Right lobe of liver (tissue), 6 donors: ENCODE data around the gene DPP6. TPM values are rescaled to one million over a fixed set of nuclear protein-coding genes. Genes with fewer than 3 reads are reported as not detected.

Experiments used
- ATAC-seq, 4 donors: fragments of 200-7000 bp; cut with Tn5 transposase; one replicate each; pipeline ENCODE4 v1.9.1; 2020; ENCODE audit warnings: mild to moderate bottlenecking in 4 of 4, moderate library complexity in 4 of 4
- DNase-seq, 3 donors: peaks; one replicate each; pipeline ENCODE4 v3.0.0-alpha.2; 2020
- H3K27ac ChIP-seq, 3 donors: fragments of 200-600 bp; one replicate each; pipeline ENCODE4 v1.8.0; 2022
- H3K27me3 ChIP-seq, 2 donors: fragments of 200-600 bp; one replicate each; pipeline ENCODE4 v1.8.0; 2022
- H3K36me3 ChIP-seq, 4 donors: fragments of 200-600 bp; sonication (generic) in 1 of 4; one replicate each; pipeline versions ENCODE4 v1.5.1 to v1.8.0; 2017 to 2022; ENCODE audit warnings: control low read depth in 1 of 4
- H3K4me1 ChIP-seq, 4 donors: fragments of 200-600 bp; sonication (generic) in 1 of 4; one replicate each; pipeline versions ENCODE4 v1.5.1 to v1.8.0; 2017 to 2022; ENCODE audit warnings: control low read depth in 1 of 4
- H3K4me3 ChIP-seq, 3 donors: fragments of 200-600 bp; one replicate each; pipeline ENCODE4 v1.8.0; 2022
- H3K9me3 ChIP-seq, 4 donors: fragments of 200-600 bp; sonication (generic) in 1 of 4; one replicate each; pipeline versions ENCODE4 v1.5.1 to v1.8.0; 2017 to 2022; ENCODE audit warnings: control low read depth in 1 of 4
- POLR2A ChIP-seq: fragments of 450-650 bp; IDR thresholded peaks from one replicate; pipeline ENCODE4 v1.6.1; 2017; ENCODE audit warnings: antibody characterized with exemption, mild to moderate bottlenecking
- WGBS: methylation state at CpG from one replicate; pipeline ENCODE4 v1.1.6; 2018; ENCODE audit warnings: low coverage, low lambda C conversion rate; ENCODE audit not compliant: insufficient coverage; ENCODE audit errors: missing lambda C conversion rate; 5-methylcytosine and 5-hydroxymethylcytosine counted together
- intact Hi-C, 2 donors: fragments of 100-400 bp; cut with DNase I; formaldehyde crosslinking; loops; one replicate each; pipeline versions ENCODE4 v1.11.2 to v1.14.1; 2022
- total RNA-seq, 6 experiments: library from RNA; depleted of rRNA in 2 of 6; stranded (reverse); fragments of >200 nt in 2 of 6; fragmentation: NEBNext Ultra II Directional in 3 of 6; extraction: Animal tissue kit (Norgen Biotek cat#: 25700) in 3 of 6; gene quantifications; one replicate each; pipeline versions ENCODE4 v1.1.0 to v1.2.4, GENCODE V29; 2016 to 2023
- TF ChIP-seq, protein P1 (sequence below), 4 donors: fragments of 200-600 bp in 3 of 4; fragments of 450-650 bp in 1 of 4; IDR thresholded peaks; one replicate each; pipeline versions ENCODE4 v1.5.1 to v1.8.0; 2016 to 2022; ENCODE audit warnings: antibody characterized with exemption in 4 of 4, mild to moderate bottlenecking in 2 of 4
- donor health status: DM: no; HTN: yes; CAD: no.
- donor health status: DM: no; HTN: no; CAD: no.
- donor health status: DM: no; HTN: no; CAD: no.
- donor health status: DM: no; HTN: yes; CAD: no.
- donor health status: DM: no; HTN: yes; CAD: no.

DPP6 gene
- total RNA-seq, 6 experiments from 2014 or later: not detected

DNA sequence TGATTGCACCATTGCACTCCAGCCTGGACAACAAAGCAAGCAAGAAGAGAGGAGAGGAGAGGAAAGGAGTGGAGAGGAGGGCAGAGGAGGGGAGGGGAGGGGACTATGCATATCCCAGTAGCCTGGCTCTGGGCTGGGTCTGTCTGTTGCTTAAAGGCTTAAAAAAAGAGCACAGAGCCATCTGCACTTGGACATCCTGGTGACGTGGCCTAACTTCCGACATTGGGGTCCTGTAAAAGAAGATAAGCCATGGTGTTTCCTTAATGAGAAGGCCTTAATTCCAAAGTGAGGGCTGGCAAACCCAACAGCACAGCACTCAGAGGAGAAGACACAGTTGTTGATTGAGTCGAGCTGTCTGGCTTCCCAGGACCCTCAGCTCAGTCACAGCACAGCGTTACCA, 598.1 kb downstream of the DPP6 start:
- no peaks in the 10 kb centered on the region for H3K4me1 ChIP-seq
- DNase-seq (no peak), ATAC-seq (no peak)
- no peak overlapping the region for H3K27ac ChIP-seq
- no peaks in the 10 kb centered on the region for H3K36me3 ChIP-seq
- TF ChIP-seq, protein P1, sequence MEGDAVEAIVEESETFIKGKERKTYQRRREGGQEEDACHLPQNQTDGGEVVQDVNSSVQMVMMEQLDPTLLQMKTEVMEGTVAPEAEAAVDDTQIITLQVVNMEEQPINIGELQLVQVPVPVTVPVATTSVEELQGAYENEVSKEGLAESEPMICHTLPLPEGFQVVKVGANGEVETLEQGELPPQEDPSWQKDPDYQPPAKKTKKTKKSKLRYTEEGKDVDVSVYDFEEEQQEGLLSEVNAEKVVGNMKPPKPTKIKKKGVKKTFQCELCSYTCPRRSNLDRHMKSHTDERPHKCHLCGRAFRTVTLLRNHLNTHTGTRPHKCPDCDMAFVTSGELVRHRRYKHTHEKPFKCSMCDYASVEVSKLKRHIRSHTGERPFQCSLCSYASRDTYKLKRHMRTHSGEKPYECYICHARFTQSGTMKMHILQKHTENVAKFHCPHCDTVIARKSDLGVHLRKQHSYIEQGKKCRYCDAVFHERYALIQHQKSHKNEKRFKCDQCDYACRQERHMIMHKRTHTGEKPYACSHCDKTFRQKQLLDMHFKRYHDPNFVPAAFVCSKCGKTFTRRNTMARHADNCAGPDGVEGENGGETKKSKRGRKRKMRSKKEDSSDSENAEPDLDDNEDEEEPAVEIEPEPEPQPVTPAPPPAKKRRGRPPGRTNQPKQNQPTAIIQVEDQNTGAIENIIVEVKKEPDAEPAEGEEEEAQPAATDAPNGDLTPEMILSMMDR (IDR thresholded peaks at IDR 0.05): no peak
- TF ChIP-seq POLR2A: no peak
- no peaks in the 10 kb centered on the region for H3K27me3 ChIP-seq
- 33% methylated on average over 3 of the region's 4 CpGs for WGBS
- H3K4me3 ChIP-seq: no peak overlapping the region
- H3K9me3 ChIP-seq: no peaks in the 10 kb centered on the region
- intact Hi-C loops: no loop called here

DNA sequence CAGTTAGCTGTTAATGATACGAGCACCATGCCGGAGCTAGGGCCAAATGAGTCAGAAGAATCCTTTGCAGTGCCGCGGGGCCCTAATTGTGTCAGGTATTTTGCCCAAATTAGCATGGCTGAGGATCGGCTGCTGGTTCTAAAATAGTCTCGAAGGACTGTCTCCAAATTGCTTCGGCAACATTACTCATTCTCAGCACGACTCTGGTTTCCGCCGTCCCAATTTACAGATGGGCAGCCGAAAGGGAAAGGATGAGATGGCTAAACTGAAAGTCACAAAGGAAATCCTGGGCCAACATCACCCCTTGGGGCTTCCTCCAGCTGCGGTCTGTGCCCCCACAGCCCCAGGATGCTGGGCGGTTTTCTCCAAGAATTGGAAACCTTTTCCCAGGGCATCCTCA, 599.3 kb downstream of the DPP6 start:
- DNase-seq (no peak), ATAC-seq (no peak)
- Histone ChIP-seq H3K27me3 (no peaks in the 10 kb centered on the region), H3K9me3 (no peaks in the 10 kb centered on the region), H3K27ac (no peak overlapping the region), H3K4me1 (no peaks in the 10 kb centered on the region), H3K4me3 (no peak overlapping the region), H3K36me3 (no peaks in the 10 kb centered on the region)
- TF ChIP-seq, protein P1 (IDR thresholded peaks at IDR 0.05): no peak
- no peak for TF ChIP-seq POLR2A
- intact Hi-C loops: no loop called here
- 54% methylated on average over 9 of the region's 13 CpGs for WGBS

DNA sequence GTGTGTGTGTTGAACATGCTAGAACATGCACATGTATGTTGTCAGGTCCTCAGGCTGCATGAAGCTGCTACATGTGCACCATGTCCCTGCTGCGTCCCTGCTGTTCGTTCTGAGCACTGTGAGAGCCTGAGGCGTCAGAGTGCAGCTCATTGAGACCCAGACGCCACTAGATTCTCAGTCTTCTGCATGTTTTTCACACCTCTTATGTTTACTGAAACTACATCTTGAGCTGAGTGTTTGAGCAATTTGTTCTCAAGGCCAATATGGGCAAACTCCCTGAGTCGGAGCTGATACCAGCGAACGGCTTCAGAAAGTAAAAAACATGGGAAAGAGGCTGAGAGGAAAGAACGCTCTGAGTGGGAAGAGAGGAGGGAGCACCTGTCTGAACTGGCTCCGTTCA, 600.4 kb downstream of the DPP6 start:
- Histone ChIP-seq H3K36me3 (no peaks in the 10 kb centered on the region), H3K4me1 (no peaks in the 10 kb centered on the region), H3K9me3 (no peaks in the 10 kb centered on the region), H3K4me3 (no peak overlapping the region), H3K27ac (no peak overlapping the region), H3K27me3 (no peaks in the 10 kb centered on the region)
- 56% methylated on average over 9 of the region's 9 CpGs for WGBS
- no peak for DNase-seq
- ATAC-seq: no peak
- TF ChIP-seq, protein P1 (IDR thresholded peaks at IDR 0.05): no peak
- TF ChIP-seq POLR2A: no peak
- intact Hi-C loops: no loop called here

DNA sequence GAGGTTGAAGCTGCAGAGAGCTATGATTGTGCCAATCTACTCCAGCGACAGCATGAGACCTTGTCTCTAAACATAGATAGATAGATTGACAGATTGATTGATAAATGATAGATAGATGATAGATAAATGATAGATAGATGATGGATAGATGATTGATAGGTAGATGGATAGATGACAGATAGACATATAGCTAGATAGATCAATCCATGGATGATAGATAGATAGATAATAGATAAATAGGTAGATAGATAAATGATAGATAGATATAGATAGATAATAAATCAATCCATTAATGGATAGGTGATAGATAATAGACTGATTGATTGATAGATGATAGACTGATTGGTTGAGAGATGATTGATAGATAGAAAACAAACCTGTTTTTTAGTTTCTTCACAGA, 601.1 kb downstream of the DPP6 start:
- 36% methylated on average over 1 of the region's 1 CpG for WGBS
- H3K9me3 ChIP-seq: no peaks in the 10 kb centered on the region
- no peak overlapping the region for H3K27ac ChIP-seq
- ATAC-seq (no peak), DNase-seq (no peak)
- no peak overlapping the region for H3K4me3 ChIP-seq
- intact Hi-C loops: no loop called here
- H3K4me1 ChIP-seq: no peaks in the 10 kb centered on the region
- TF ChIP-seq, protein P1 (IDR thresholded peaks at IDR 0.05): no peak
- no peak for TF ChIP-seq POLR2A
- H3K36me3 ChIP-seq: no peaks in the 10 kb centered on the region
- no peaks in the 10 kb centered on the region for H3K27me3 ChIP-seq

DNA sequence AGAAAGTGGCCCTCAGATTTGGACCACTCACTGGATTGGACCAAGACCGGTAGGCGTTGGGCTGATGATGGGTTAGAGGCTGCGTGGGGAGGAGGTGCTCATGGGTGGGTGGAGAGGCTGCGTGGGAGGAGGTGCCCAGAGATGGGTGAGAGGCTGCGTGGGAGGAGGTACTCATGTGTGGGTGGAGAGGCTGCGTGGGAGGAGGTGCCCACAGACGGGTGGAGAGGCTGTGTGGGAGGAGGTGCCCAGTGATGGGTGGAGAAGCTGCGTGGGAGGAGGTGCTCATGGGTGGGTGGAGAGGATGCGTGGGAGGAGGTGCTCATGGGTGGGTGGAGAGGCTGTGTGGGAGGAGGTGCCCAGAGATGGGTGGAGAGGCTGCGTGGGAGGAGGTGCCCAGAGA, 604.4 kb downstream of the DPP6 start:
- ATAC-seq (no peak), DNase-seq (no peak)
- Histone ChIP-seq H3K9me3 (no peaks in the 10 kb centered on the region), H3K27me3 (no peaks in the 10 kb centered on the region), H3K36me3 (no peaks in the 10 kb centered on the region), H3K4me1 (no peaks in the 10 kb centered on the region), H3K4me3 (no peak overlapping the region), H3K27ac (no peak overlapping the region)
- WGBS: 73% methylated on average over 10 of the region's 10 CpGs
- intact Hi-C loops: no loop called here
- no peak for TF ChIP-seq POLR2A
- TF ChIP-seq, protein P1 (IDR thresholded peaks at IDR 0.05): no peak
